Muscle layer of duodenum (tissue), 2 donors: Measurements from ENCODE around the gene GASK1A.

Source experiments
- H3K27ac ChIP-seq: one replicate; pipeline ENCODE4 v1.7.0; 2013; ENCODE audit warnings: mild to moderate bottlenecking, low read length
- H3K27me3 ChIP-seq: one replicate; pipeline ENCODE4 v1.7.0; 2013; ENCODE audit warnings: low read depth, mild to moderate bottlenecking, control low read depth, low read length
- H3K36me3 ChIP-seq, 2 donors: one replicate each; pipeline ENCODE4 v1.7.0; 2013; ENCODE audit warnings: low read length in 2 of 2, control low read depth in 1 of 2, mild to moderate bottlenecking in 1 of 2; ENCODE audit not compliant: insufficient read depth in 2 of 2, control insufficient read depth in 1 of 2
- H3K4me1 ChIP-seq, 2 donors: one replicate each; pipeline ENCODE4 v1.7.0; 2013; ENCODE audit warnings: low read length in 2 of 2, mild to moderate bottlenecking in 2 of 2, control low read depth in 1 of 2, moderate library complexity in 1 of 2; ENCODE audit not compliant: insufficient read depth in 2 of 2, control insufficient read depth in 1 of 2
- H3K4me3 ChIP-seq, 2 donors: one replicate each; pipeline ENCODE4 v1.7.0; 2013; ENCODE audit warnings: low read length in 2 of 2, low read depth in 1 of 2, mild to moderate bottlenecking in 1 of 2
- H3K9me3 ChIP-seq, 2 donors: one replicate each; pipeline ENCODE4 v1.7.0; 2013; ENCODE audit warnings: low read length in 2 of 2, control low read depth in 1 of 2, mild to moderate bottlenecking in 1 of 2; ENCODE audit not compliant: control insufficient read depth in 1 of 2
- donor health status: healthy.

GASK1A gene

DNA sequence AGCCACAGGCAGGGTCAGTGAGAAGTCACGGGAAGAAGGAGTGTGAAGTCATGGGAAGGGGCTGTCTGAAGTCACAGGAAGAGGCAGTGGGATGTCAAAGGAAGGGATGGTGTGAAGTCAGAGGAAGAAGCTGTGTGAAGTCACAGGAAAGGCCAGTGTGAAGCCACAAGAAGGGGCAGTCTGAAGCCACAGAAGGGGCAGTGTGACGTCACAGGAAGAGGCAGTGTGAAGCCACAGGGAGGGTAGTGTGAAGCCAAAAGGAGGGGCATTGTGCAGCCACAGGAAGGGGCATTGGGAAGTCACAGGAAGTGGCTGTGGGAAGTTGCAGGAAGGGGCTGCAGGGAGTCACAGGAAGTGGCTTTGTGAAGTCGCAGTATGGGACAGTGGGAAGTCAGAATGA, 35.1 kb downstream of the GASK1A start:
- H3K27me3 ChIP-seq: no peaks in the 10 kb centered on the region
- no peak overlapping the region for H3K27ac ChIP-seq
- H3K4me1 ChIP-seq: peaks cover 3 to 9% of the 10 kb centered on the region in 2 donors
- H3K36me3 ChIP-seq: no peaks in the 10 kb centered on the region
- no peaks in the 10 kb centered on the region for H3K9me3 ChIP-seq
- H3K4me3 ChIP-seq: no peak overlapping the region

DNA sequence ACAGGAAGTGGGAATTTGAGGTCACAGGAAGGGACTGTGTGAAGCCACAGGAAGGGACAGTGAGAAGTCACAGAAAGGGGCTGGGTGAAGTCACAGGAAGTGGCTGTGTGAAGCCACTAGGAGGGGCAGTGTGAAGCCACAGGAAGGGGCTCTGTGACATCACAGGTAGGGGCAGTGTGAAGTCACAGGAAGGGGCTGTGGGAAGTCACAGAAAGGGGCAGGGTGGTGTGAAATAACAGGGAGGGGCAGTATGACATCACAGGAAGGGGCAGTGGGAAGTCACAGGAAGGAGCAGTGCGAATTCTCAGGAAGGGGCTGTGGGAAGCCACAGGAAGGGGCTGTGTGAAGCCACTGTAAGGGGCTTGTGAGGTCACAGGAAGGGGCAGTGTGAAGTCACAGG, 35.8 kb downstream of the GASK1A start:
- Histone ChIP-seq H3K36me3 (no peaks in the 10 kb centered on the region), H3K27me3 (no peaks in the 10 kb centered on the region), H3K4me1 (peaks cover 5 to 16% of the 10 kb centered on the region in 2 donors), H3K4me3 (no peak overlapping the region), H3K9me3 (no peaks in the 10 kb centered on the region), H3K27ac (no peak overlapping the region)

DNA sequence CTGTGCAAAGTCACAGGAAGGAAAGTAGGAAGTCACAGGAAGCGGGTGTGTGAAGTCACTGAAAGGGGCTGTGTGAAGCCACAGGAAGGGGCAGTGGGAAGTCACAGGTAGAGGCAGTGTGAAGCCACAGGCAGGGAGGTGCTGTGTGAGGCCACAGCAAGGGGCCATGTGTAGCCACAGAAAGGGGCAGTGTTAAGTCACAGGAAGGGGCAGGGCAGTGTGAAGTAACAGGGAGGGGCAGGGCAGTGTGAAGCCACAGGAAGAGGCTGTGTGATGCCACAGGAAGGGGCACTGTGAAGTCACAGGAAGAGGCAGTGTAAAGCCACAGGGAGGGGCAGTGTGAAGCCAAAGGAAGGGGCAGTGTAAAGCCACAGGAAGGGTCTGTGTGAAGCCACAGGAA, 36.5 kb downstream of the GASK1A start:
- Histone ChIP-seq H3K4me3 (no peak overlapping the region), H3K36me3 (no peaks in the 10 kb centered on the region), H3K27me3 (no peaks in the 10 kb centered on the region), H3K27ac (no peak overlapping the region), H3K9me3 (no peaks in the 10 kb centered on the region), H3K4me1 (peaks cover 5 to 15% of the 10 kb centered on the region in 2 donors)

DNA sequence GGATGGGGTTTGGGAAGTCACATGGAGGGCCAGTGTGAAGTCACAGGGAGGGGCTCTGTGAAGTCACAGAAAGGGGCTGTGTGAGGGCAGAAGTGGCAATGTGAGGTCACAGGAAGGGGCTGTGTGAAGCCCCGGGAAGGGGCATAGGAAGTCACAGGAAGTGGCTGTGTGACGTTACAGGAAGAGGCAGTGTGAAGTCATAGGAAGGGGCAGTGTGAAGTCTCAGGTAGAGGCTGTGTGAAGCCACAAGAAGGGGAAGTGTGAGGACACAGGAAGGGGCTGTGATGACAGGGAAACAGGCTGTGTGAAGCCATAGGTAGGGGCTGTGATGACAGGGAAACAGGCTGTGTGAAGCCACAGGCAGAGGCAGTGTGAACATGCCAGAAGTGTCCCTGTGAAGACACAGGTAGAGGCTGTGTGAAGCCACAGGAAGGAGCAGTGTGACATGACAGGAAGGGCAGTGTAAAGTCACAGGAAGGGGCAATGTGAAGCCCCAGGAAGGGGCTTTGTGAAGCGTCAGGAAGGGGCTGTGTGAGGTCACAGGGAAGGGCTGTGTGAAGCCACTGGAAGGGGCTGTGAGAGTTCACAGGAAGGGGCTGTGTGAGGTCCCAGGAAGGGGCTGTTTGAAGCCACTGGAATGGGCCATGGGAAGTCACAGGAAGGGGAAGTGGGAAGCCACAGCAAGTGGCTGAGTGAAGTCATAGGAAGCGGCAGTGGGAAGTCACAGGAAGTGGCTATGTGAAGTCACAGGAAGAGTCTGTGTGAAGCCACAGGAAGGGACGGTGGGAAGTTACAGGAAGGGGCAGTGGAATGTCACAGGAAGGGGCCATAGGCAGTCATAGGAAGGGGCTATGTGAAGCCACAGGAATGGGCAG, 37.1 kb downstream of the GASK1A start:
- no peak overlapping the region for H3K27ac ChIP-seq
- H3K27me3 ChIP-seq: no peaks in the 10 kb centered on the region
- no peaks in the 10 kb centered on the region for H3K36me3 ChIP-seq
- no peaks in the 10 kb centered on the region for H3K9me3 ChIP-seq
- no peak overlapping the region for H3K4me3 ChIP-seq
- peaks cover 5 to 13% of the 10 kb centered on the region in 2 donors for H3K4me1 ChIP-seq

DNA sequence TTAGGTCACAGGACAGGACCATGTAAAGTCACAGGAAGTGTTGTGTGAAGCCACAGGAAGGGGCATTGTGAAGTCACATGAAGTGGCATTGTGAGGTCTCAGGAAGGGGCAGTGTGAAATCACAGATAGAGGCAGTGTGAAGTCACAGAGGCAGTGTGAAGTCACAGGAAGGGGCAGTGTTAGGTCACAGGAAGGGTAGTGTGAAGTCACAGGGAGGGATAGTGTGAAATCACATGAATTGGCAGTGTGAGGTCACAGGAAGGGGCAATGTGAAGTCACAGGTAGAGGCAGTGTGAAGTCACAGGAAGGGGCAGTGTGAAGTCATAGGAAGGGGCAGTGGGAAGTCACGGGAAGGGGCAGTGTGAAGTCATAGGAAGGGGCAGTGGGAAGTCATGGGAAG, 37.9 kb downstream of the GASK1A start:
- H3K27me3 ChIP-seq: no peaks in the 10 kb centered on the region
- H3K27ac ChIP-seq: no peak overlapping the region
- no peaks in the 10 kb centered on the region for H3K36me3 ChIP-seq
- no peaks in the 10 kb centered on the region for H3K9me3 ChIP-seq
- H3K4me3 ChIP-seq: no peak overlapping the region
- peaks cover 5 to 13% of the 10 kb centered on the region in 2 donors for H3K4me1 ChIP-seq

DNA sequence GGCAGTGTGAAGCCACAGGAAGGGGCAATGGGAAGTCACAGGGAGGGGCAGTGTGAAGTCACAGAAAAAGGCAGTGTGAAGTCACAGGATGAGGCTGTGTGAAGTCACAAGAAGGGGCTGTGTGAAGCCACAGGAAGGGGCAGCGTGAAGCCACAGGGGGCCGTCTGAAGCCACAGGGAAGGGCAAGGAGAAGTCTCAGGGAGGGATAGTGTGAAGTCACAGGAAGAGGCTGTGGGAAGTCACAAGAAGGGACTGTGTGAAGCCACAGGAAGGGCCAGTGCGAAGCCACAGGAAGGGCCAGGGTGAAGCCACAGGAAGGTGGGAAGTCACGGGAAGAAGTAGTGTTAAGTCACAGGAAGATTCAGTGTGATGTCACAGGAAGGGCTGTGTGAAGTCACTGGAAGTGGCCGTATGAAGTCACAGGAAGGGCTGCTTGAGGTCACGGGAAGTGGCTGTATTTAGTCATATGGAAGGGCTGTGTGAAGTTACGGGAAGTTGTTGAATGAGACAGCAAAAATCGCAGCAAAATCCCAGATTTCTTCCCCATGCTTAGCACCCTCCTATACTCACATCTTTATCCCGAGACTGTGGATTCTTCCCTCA, 38.6 kb downstream of the GASK1A start:
- no peak overlapping the region for H3K4me3 ChIP-seq
- no peaks in the 10 kb centered on the region for H3K27me3 ChIP-seq
- no peak overlapping the region for H3K27ac ChIP-seq
- peaks cover 5 to 13% of the 10 kb centered on the region in 2 donors for H3K4me1 ChIP-seq
- H3K9me3 ChIP-seq: no peaks in the 10 kb centered on the region
- no peaks in the 10 kb centered on the region for H3K36me3 ChIP-seq

DNA sequence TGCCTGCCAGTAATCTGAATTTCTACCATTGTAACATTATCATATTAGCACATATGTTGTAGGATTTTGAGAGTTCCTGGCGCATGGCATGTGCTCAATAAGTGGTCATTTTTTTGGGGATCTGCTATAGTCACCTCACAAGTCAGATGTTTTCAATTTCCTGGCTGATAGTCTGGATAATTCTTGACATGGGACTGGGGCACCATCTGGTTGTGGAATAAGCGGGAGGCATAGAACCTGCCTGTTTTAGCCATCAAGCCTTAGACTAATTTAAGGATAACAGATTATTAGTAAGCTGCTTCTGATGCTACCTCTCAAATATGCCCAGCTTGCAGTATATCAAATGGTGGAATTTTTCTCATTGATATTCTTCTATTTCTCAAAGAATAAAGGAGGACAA, 39.1 kb downstream of the GASK1A start:
- Histone ChIP-seq H3K4me1 (peaks cover 5 to 13% of the 10 kb centered on the region in 2 donors), H3K4me3 (no peak overlapping the region), H3K9me3 (no peaks in the 10 kb centered on the region), H3K27ac (no peak overlapping the region), H3K36me3 (no peaks in the 10 kb centered on the region), H3K27me3 (no peaks in the 10 kb centered on the region)

DNA sequence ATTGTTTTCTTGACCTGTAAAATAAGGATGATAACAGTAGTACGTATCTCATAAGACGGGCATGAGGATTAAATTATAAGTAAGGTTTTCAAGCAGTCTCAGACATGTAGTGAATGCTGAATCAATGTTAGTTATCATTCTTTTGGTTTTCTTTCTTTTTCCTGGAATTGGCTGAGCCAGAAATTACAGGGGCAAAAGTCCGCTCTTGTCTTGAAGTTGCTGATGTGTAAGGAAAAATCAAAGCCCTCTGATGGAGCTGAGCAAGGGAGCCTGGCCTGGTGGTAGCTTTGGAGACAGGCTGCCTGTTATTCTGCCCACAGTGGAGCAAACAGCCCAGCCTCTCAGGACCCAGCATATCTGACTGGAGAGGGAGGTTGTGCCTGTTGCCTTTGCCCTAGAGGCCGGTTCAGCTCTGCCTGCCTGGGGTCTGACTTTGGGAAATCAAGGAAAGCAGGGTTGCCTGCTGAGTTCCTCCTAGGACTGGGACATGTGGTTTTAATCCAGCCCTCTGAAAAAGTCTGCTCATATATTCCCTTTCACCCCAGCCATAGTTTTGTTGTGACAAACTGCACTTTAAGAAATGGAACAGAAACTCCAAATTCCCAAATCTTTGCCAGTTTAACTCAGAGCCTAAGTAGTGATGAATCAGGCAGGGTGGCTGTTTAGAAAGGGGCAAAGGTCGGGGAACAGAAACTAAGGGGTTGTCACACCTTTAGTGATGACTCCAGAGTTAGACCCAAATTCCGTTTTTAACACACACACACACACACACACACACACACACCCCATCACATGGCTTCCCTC, 40.1 kb downstream of the GASK1A start:
- Histone ChIP-seq H3K4me1 (peaks cover 5 to 13% of the 10 kb centered on the region in 2 donors), H3K4me3 (no peak overlapping the region), H3K27ac (no peak overlapping the region), H3K27me3 (no peaks in the 10 kb centered on the region), H3K36me3 (no peaks in the 10 kb centered on the region), H3K9me3 (no peaks in the 10 kb centered on the region)

DNA sequence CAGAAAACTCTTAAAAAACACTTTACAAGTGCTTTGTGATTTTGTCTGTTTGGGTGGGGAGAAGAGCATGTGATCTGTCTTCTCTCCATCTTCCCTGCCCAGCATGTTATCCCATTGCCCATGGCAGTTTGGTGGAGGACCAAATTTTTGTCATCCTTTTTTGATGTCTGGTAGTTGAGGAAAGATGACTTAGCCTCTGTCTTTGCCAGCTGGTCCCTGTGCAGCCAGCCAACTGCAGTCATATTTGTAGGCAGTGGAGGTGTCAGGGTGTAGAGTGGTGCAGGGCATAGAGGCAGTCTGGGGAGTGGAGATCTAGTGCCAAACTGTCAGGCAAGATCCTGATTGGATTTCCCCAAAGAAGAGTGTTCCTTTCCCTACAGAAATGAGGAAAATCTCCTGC, 40.7 kb downstream of the GASK1A start:
- Histone ChIP-seq H3K4me3 (no peak overlapping the region), H3K27me3 (no peaks in the 10 kb centered on the region), H3K4me1 (peaks cover 5 to 13% of the 10 kb centered on the region in 2 donors), H3K36me3 (no peaks in the 10 kb centered on the region), H3K27ac (no peak overlapping the region), H3K9me3 (no peaks in the 10 kb centered on the region)

DNA sequence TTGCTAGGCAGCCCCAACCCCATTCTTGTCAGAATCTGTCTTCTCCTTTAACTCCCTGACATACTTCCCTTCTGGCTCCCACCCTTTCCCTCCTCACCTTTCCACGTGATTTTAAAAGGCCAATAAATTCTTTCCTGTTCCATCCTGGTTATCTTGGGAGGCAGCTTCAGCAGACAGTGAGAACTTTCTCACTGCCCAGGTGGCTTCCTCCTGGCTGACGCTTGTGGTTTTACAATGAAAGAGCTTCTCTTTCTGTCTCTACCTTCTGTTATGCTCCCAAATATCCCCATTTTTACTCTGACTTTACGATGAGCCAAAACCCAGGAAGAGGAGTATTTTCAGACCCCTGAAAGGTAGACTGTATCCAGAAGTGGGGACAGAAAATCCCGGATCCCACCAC, 42.1 kb downstream of the GASK1A start:
- no peaks in the 10 kb centered on the region for H3K36me3 ChIP-seq
- H3K4me1 ChIP-seq: peaks cover 5 to 13% of the 10 kb centered on the region in 2 donors
- H3K27me3 ChIP-seq: no peaks in the 10 kb centered on the region
- H3K27ac ChIP-seq: no peak overlapping the region
- H3K9me3 ChIP-seq: no peaks in the 10 kb centered on the region
- no peak overlapping the region for H3K4me3 ChIP-seq

DNA sequence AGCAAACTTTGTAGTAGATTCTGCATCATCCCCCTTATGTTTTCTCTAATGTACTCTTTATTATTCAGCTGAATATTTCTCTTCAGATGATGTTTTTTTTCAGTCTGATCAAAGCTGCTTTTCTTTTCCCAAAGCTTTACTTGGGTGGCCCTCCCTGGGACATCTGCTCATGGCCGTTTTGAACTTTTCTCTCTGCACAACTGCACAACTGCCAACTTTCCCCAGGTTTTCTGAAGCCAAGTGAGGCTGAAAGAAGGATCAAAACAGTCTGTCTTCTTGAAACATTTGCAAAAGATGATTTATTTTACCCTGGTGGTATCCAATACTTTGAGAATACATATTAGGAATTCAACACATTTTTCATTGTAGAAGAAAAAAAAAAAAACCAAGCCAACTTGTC, 43.0 kb downstream of the GASK1A start:
- Histone ChIP-seq H3K9me3 (no peaks in the 10 kb centered on the region), H3K36me3 (no peaks in the 10 kb centered on the region), H3K27ac (no peak overlapping the region), H3K4me3 (no peak overlapping the region), H3K4me1 (peaks cover 5 to 13% of the 10 kb centered on the region in 2 donors), H3K27me3 (no peaks in the 10 kb centered on the region)
